HepG2 (cell line): ENCODE measurements around the gene BNIP1. TPM values are rescaled to one million over a fixed set of nuclear protein-coding genes. Genes with fewer than 3 reads are reported as not detected.

Source experiments
- ETV5 ChIP-seq: IDR thresholded peaks from 2 replicates; pipeline ENCODE4 v1.6.1; 2018; ENCODE audit warnings: missing biosample characterization, missing genetic modification reagents, inconsistent platforms, borderline replicate concordance
- FOXP1 ChIP-seq, 2 experiments: fragments of 450-650 bp in 1 of 2; IDR thresholded peaks; 2 replicates each; pipeline ENCODE4 v1.6.1; 2017 to 2018; ENCODE audit warnings: antibody characterized with exemption in 1 of 2
- GMEB1 ChIP-seq: sonication (generic); formaldehyde crosslinking; IDR thresholded peaks from 2 replicates; pipeline ENCODE4 v1.5.1; 2020; ENCODE audit warnings: missing genetic modification reagents, mild to moderate bottlenecking, borderline replicate concordance
- IKZF1 ChIP-seq: fragments of 450-650 bp; IDR thresholded peaks from 2 replicates; pipeline ENCODE4 v1.7.1; 2016
- KDM6A ChIP-seq: IDR thresholded peaks from 2 replicates; pipeline ENCODE4 v1.6.1; 2016; ENCODE audit warnings: low read depth
- KLF9 ChIP-seq: IDR thresholded peaks from 2 replicates; pipeline ENCODE4 v1.6.1; 2016; ENCODE audit warnings: low read depth
- TOPORS ChIP-seq: sonication (generic); formaldehyde crosslinking; IDR thresholded peaks from 2 replicates; pipeline ENCODE4 v1.8.0; 2023; ENCODE audit warnings: mild to moderate bottlenecking, missing genetic modification reagents
- ZFP37 ChIP-seq: sonication (generic); formaldehyde crosslinking; IDR thresholded peaks from 2 replicates; pipeline ENCODE4 v1.4.0; 2020; ENCODE audit warnings: missing genetic modification reagents, borderline replicate concordance
- ZFP62 ChIP-seq: sonication (generic); formaldehyde crosslinking; IDR thresholded peaks from 2 replicates; pipeline ENCODE4 v1.4.0; 2020; ENCODE audit warnings: missing genetic modification reagents
- ZIK1 ChIP-seq: sonication (generic); formaldehyde crosslinking; IDR thresholded peaks from 2 replicates; pipeline ENCODE4 v1.5.0; 2020; ENCODE audit warnings: mild to moderate bottlenecking, low read depth, missing genetic modification reagents, borderline replicate concordance
- ZNF710 ChIP-seq: sonication (generic); formaldehyde crosslinking; IDR thresholded peaks from 2 replicates; pipeline ENCODE4 v1.5.0; 2020; ENCODE audit warnings: mild to moderate bottlenecking, missing genetic modification reagents, borderline replicate concordance
- ZNF790 ChIP-seq: sonication (generic); formaldehyde crosslinking; IDR thresholded peaks from 2 replicates; pipeline ENCODE4 v1.8.0; 2022; ENCODE audit warnings: missing genetic modification reagents, mild to moderate bottlenecking, borderline replicate concordance
- ZXDC ChIP-seq: sonication (generic); formaldehyde crosslinking; IDR thresholded peaks from 2 replicates; pipeline ENCODE4 v1.5.0; 2020; ENCODE audit warnings: mild to moderate bottlenecking, missing genetic modification reagents
- polyA plus RNA-seq, 8 experiments: library from polyadenylated mRNA; depleted of rRNA in 3 of 8; stranded (reverse) in 7 of 8; unstranded in 1 of 8; fragments of >200 nt; fragmentation: Illumina TruSeq in 4 of 8; extraction: Trizol in 4 of 8; gene quantifications; 2 replicates each; pipeline versions ENCODE4 v1.2.1 to v1.2.3, GENCODE V29; 2011 to 2016; ENCODE audit warnings: low read depth in 4 of 8, missing spikeins in 1 of 8, mixed read lengths in 1 of 8; ENCODE audit not compliant: insufficient read depth in 1 of 8
- total RNA-seq, 5 experiments: library from RNA; depleted of rRNA; stranded (reverse); fragments of >200 nt; fragmentation: Illumina TruSeq; extraction: Trizol; gene quantifications; 2 replicates each; pipeline ENCODE4 v1.2.3, GENCODE V29; 2016; ENCODE audit warnings: low read depth in 1 of 5
- TF ChIP-seq, protein P1 (sequence below): sonication (generic); formaldehyde crosslinking; IDR thresholded peaks from 2 replicates; pipeline ENCODE4 v1.5.0; 2020; ENCODE audit warnings: missing genetic modification reagents, mild to moderate bottlenecking, borderline replicate concordance
- TF ChIP-seq, protein P2 (sequence below): sonication (generic); formaldehyde crosslinking; IDR thresholded peaks from 2 replicates; pipeline ENCODE4 v1.8.0; 2023; ENCODE audit warnings: mild to moderate bottlenecking, missing genetic modification reagents
- TF ChIP-seq, protein P3 (sequence below): sonication (generic); formaldehyde crosslinking; IDR thresholded peaks from 2 replicates; pipeline ENCODE4 v1.4.0; 2020; ENCODE audit warnings: missing genetic modification reagents, mild to moderate bottlenecking, borderline replicate concordance

Gene BNIP1
- total and polyA plus RNA-seq, 2 of the 13 experiments (the other 11 are each of a cell fraction or from before 2014, with no cell fraction given), result 13.2 to 16.9 TPM

- TF ChIP-seq KDM6A (no peak), KLF9 (CRISPR knock-in tag) (0 out of 2 replicates have a peak, but pooled peaks have one; percentile 28), GMEB1 (CRISPR knock-in tag) (peak; percentile 59; the same call in 1 of the 2 replicates), FOXP1 (IDR thresholded peaks at IDR 0.05) (no peak), FOXP1 (CRISPR knock-in tag; IDR thresholded peaks at IDR 0.05) (0 out of 2 replicates have a peak, but pooled peaks have one; percentile 25), ZIK1 (CRISPR knock-in tag) (0 out of 2 replicates have a peak, but pooled peaks have one; percentile 8), ZFP37 (CRISPR knock-in tag) (no peak; the same call in 1 of the 2 replicates), ZXDC (no peak), ZFP62 (no peak), ZNF790 (CRISPR knock-in tag) (no peak), TOPORS (CRISPR knock-in tag) (peak; percentile 79; the same call in 1 of the 2 replicates), IKZF1 (no peak), ETV5 (CRISPR knock-in tag) (peak; percentile 66), ZNF710 (peak; percentile 74; the same call in 1 of the 2 replicates)
- TF ChIP-seq, protein P1, sequence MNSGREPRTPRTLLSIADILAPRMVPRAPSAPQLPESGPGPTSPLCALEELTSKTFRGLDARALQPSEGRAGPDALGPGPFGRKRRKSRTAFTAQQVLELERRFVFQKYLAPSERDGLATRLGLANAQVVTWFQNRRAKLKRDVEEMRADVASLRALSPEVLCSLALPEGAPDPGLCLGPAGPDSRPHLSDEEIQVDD, result no peak
- TF ChIP-seq, protein P2, sequence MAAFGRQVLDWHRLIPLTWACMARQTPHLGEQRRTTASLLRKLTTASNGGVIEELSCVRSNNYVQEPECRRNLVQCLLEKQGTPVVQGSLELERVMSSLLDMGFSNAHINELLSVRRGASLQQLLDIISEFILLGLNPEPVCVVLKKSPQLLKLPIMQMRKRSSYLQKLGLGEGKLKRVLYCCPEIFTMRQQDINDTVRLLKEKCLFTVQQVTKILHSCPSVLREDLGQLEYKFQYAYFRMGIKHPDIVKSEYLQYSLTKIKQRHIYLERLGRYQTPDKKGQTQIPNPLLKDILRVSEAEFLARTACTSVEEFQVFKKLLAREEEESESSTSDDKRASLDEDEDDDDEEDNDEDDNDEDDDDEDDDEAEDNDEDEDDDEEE (CRISPR knock-in tag), result no peak
- TF ChIP-seq, protein P3, sequence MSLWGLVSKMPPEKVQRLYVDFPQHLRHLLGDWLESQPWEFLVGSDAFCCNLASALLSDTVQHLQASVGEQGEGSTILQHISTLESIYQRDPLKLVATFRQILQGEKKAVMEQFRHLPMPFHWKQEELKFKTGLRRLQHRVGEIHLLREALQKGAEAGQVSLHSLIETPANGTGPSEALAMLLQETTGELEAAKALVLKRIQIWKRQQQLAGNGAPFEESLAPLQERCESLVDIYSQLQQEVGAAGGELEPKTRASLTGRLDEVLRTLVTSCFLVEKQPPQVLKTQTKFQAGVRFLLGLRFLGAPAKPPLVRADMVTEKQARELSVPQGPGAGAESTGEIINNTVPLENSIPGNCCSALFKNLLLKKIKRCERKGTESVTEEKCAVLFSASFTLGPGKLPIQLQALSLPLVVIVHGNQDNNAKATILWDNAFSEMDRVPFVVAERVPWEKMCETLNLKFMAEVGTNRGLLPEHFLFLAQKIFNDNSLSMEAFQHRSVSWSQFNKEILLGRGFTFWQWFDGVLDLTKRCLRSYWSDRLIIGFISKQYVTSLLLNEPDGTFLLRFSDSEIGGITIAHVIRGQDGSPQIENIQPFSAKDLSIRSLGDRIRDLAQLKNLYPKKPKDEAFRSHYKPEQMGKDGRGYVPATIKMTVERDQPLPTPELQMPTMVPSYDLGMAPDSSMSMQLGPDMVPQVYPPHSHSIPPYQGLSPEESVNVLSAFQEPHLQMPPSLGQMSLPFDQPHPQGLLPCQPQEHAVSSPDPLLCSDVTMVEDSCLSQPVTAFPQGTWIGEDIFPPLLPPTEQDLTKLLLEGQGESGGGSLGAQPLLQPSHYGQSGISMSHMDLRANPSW (CRISPR knock-in tag), result peak; percentile 90
Observed at GRCh38 chr5:173144200-173145176, at the start of gene BNIP1 (continued).
